Fibroblast of the conjunctiva (primary cell): Measurements from ENCODE around the gene SLC25A41.

Experiments
- DNase-seq: peaks from one replicate; pipeline ENCODE4 v3.0.0-alpha.2; 2010; ENCODE audit warnings: low read depth

The SLC25A41 gene

DNA sequence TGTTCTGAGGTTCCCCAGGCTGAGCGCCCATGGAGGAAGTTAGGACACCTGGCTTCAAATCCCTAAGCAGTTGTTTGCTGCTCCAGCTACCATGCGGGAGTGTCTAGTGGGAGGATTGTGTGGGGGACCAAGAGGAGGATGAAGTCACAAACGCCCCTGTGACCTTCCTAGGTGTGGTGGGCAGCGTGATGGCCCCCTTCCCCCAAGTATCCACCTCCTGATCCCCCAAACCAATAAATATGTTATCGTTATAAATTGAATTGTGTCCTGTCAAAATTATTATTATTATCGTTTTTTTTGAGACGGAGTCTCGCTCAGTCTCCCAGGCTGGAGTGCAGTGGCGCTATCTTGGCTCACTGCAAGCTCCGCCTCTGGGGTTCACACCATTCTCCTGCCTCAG is at the start of gene SLC25A41:
Gene SLC25A41 (minus strand): TSS at position 101 of the 400 bp plus-strand sequence. CDS start 70 bp downstream, at position 31.
- no peak for DNase-seq

DNA sequence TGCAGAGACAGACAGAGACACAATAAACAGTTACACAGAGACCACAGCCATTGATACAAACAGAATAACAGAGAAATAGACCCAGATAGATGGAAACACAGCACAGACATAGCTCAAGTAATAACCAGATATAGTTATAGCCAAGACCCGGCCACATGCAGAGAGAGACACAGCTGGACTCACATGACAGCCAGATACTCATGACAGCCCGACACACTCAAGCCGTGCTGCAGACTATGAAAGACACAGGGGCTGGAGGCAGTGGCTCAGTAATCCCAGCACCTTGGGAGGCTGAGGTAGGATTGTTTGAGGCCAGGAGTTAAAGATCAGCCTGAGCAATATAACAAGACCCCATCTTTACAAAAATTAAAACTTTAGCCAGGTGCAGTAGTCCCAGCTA is 49.7 kb upstream of the SLC25A41 start:
- DNase-seq = no peak

DNA sequence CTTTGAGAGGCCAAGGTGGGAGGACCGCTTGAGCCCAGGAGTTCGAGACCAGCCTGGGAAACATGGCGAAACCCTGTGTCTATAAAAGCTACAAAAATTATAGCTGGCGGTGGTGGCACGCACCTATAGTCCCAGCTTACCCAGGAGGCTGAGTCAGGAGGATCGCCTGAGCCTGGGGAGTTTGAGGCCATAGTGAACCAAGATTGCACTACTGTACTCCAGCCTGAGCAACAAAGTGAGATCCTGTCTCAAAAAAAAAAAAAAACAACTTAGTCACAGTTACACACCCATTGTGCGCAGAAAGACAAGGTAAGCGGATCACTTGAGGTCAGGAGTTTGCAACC is 48.8 kb upstream of the SLC25A41 start:
- no peak for DNase-seq

DNA sequence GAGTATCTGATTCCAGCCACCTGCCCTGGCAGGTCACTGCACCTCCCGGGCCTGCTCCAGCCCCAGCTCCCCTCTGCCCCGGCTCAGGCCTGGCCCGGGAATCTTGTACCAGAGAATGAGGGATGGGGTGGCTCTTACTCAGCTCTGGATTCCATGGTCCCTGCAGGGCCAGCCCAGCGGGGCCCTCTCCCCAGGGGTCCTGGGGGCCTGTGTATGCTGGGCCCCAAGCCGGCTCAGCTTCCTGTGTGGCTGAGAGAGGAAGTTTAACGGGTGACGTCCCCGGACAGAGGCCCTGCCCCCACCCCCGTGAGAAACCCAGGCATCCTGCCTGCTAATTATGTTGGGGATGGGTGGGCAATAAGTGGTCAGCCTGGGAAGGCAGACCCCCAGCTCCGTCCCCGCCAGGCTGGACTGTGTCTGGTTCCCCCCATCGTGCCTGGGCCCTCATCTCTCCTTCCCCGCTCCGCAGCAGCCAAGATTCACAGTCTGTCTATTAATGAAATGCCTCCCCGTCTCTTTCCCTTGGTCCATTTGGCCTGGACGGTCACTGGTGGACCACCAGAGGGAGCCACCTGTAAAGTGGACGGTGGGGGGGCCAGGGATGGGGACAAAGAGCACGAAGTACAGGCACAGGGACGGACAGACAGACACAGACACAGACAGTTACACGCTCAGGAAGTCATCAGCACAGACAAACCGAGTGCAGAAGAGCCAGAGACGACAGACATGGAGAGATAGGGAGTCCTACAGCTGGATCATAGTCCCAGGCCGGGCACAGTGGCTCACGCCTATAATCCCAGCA is 48.2 kb upstream of the SLC25A41 start, which contains the start of gene DENND1C:
Gene DENND1C (minus strand): TSS at position 247 of the 802 bp plus-strand sequence. CDS start 92 bp downstream, at position 155.
- no peak for DNase-seq

DNA sequence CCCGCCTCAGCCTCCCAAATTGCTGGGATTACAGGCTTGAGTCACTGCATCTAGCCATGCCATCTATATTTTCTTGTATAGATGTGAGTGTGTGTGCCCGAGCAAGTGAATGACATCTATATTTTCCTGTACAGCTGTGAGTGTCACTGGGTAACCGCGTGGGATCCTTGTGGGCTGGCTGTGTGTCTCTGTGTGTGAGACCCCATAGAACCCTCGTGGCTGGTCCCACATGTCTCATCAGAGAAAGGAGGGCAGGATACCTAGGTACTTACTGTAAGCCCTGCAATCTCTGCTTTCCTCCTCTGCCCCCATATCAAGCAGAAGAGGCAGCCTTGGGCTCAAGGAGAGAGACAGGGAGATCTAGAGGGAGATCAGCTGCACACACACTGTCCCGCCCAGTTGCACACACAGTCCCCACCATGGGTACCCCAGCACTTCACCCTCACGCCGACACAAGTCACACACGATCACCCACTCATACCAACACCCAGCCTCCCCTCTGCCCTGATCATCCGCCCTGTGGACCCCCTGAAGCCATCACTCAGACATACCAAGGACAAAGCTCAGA is 47.4 kb upstream of the SLC25A41 start:
- no peak for DNase-seq

DNA sequence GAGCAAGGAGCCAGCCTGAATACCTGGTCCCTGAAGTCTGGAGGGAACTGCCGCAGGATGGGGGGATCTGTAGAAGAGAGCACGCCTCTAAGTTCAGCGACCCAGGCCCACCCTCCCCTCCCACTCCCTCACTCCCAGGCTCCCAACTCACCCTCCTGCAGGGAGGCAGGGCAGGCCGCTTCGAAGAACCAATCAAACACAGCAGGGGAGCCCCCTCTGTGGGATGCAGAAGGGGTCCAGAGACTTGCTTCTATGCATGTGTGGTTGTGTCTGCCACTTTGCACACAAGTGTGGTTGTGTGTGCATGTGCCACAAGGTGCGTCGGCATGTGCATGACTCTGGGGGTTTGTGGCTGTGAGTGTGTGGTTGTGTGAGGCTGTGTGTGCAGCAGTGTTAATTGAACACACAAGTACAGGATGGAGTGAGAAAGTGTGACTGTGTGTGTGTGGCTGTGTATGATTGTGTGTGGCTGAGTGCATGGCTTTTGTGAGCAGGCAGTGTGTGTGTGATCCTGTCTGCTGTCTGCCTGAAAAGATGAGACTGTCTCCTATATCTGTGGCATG is 46.4 kb upstream of the SLC25A41 start:
- no peak for DNase-seq

DNA sequence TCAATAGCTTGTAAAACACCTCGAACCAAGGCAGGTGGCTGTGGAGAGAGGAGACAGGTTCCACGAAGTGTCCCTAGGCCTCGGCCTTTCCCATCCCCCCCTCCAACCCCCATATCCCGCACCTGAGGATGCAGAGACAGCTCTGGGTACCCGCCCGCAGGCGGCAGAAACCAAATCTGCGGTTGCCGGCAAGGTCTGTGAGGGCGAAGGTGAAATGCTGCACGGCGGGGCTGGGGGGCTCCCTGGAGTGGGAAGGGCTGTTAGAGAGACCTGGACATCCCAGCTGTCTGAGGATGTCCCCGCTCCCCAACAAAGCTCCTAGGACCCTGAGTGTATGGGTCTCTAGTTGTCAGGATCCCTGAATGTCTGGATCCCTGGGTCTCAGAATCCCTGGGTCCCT is 45.3 kb upstream of the SLC25A41 start:
- DNase-seq = no peak

DNA sequence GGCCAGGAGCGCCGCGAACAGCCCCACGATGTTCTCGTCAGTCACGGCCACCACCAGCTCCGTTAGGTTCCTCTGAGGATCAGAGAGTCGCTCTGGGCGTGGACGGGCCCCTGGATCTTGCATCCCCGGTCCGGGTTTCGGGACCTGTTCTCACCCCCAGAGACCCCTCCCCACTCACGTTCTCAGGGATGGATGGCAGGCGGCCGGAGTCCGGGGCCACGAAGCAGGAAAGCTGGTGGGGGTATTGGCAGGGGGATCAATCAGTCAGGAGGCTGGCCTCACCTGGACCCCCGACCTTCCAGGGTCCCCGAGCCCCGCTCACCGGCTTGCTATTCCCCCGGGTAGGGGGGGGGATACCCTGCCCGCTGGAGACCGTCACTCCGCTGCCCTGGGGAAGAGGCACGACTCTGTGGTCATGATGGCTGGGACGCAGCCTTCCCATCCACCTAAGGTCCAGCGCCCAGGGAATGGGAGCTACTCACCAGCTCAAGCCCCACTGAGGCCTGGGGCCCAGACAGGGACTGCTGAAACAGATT is 43.4 kb upstream of the SLC25A41 start:
- DNase-seq = no peak

DNA sequence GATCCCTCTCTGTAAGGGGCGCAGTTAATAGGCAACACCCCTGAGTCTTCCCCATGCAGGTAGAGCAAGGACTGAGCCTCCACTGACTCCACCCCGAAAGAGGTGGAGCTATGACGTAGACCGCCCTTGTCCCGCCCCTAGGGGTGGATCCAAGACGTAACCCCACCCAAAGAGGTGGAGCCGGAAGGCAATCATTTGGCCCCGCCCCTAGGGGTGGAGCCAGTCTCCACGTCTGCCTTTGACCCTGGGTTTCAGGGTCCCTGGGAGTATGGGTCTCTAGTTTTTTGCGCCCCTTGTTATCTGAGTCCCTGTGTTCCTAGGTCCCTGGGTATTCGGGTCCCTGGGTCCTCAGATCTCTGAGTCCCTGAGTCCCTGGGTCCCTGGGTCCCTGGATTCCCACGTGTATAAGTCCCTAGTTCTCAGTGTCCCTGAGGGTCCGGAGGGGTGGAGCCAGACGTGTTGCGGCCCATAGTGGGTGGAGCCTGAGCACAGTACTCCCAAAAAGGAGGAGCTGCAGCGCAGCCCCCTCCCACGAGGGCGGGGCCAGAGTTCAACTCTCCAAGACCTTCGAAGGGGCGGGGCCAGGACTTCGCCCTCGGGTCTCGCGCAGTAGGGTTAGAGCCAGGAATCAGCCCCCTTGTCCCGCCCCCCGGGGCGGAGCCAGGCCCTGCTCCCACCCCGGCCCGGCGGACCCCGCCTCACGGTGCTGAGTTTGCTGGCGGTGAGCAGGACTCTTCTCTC is 42.8 kb upstream of the SLC25A41 start:
- DNase-seq = peak; percentile 9

DNA sequence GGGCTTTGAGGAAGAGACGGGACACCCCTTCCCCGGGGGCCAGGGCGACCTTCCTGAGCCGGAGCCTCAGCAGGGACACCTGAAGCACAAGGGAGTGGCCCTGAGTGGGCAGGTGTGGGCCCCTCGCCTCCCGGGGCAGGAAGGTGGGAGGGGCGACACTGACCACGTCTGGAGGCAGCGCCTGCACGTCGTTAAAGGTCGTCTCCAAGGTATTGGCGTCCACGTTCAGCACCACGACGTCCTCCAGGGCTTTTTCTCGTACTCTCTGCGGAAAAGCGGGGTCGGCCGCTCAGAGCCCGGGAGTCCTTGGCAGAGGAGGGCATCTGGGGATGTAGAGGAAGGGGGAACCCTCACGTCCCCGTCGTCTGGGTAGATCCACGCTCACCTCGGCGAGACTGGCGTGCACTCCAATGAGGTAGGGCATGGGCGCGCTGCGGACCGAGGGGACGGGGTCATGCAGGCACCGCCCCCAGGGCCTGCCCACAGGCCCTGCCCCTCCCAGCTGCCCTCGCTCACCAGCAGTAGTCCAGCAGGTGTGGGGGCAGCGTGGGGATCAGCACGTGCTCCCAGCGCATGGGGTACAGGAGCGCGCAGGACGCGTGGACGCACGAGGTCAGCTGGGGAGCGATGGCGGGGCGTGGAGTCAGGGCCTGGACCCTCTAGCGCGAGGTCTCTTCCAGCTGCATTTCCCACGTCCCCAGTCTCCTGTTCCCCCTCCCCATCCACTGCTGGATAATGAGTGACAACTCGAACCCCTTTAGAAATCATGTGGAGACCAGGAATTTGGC is 42.0 kb upstream of the SLC25A41 start:
- no peak for DNase-seq

DNA sequence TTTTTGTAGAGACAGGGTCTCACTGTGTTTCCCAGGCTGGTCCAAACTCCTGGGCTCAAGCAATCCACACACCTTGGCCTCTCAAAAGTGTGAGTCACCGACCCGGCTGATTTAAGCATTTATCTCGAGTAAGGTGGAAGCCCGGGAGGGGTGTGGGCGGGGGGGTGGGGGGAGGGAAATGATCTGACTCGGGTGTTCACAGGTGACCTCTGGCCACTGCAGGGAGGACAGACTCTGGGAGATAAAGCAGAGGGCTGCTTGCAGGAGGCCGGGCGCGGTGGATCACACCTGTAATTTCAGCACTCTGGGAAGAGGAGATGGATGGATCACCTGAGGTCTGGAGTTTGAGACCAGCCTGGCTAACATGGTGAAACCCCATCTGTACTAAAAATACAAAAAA is 40.1 kb upstream of the SLC25A41 start:
- no peak for DNase-seq

DNA sequence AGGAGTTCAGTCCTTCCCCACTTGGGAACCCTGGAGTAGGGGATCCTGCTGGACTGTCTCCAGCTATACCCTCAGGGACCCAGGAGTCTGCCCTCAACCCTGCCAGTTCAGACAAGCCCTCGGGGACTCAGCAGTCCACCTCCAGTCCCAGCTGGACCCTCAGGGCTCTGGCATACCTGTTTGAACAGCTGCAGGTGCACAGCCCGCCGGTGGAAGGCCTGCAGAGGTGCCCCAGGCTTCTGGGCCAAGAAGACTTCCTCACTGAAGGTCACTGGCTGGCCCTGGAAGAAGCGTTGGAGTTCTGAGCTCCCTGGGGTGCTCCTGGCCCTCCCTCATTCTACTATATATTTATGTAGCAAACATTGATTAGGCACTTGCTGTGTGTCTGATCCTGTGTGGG is 39.1 kb upstream of the SLC25A41 start:
- DNase-seq = no peak

DNA sequence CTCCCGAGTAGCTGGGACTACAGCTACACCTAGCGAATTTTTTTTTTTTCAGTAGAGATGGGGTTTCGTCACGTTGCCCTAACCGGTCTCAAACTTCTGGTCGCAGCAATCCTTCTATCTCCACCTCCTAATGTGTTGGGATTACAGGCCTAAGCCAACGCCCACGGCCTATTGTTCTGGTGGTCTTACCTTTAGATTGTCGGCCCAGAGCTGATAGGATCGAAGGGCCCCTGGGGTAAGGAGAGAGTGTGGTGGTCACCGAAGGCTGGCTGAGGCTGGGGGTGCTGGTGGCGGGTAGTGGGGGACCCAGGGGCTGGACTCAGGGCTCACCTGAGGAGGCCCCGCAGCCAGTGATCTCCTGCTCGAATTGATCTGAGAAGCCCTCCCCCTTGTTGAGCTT is 37.5 kb upstream of the SLC25A41 start:
- DNase-seq = no peak

DNA sequence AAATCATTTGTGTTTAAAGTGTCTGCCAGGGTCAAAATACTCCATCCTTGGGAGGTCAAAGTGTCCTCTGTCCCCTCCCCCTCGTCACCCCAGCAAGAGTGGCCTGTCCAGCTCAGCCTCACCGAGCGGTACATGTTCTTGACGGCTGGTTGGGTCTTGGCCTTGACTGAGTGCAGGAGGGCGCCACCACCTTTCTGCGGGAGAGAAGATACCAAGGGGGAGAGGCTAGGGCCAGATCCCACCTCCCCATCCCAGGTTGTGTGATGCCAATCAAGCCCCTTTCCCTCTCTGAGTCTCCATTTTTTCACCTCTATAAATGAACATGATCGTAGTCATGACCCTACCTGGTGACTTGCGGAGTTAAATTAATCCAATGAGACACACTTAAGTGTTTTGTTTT is 36.6 kb upstream of the SLC25A41 start:
- DNase-seq = no peak

DNA sequence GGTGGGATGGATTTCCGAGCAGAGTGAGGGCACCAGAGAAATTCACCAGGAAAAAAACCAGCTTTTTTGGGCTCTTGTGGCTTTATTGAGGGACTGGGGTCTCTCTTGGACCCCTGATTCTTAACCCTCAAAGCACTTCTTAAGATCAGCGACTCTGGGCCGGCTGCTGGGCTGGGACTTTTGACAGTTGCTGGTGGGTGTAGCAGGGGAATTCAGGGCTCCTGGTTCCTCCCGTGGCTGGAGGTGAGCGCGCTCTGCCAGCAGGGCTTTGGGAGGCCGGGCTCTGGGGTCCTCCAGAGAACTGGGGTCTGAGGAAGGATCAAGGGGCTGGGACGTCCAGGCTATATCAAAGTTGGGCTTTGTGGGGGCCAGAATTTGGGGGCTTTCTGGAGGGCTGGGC is 33.8 kb upstream of the SLC25A41 start:
- no peak for DNase-seq

DNA sequence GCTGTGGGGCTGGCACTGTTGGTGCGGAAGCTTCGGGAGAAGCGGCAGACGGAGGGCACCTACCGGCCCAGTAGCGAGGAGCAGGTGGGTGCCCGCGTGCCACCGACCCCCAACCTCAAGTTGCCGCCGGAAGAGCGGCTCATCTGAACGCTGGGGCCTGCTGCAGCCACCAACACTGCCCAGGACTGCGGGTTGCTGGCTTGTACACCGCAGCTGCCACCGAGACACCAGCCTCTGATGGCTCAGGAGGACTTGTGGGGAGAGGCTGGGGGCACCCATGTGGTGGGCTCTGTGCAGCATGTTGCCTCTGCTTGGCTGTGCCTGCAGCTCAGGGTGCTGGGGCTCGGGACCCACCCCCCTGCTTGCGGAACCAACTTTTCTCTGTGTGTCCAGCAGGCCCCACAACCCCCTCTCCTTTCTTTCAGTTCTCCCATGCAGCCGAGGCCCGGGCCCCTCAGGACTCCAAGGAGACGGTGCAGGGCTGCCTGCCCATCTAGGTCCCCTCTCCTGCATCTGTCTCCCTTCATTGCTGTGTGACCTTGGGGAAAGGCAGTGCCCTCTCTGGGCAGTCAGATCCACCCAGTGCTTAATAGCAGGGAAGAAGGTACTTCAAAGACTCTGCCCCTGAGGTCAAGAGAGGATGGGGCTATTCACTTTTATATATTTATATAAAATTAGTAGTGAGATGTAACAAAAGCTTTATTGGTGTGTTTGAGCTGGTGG is 33.1 kb upstream of the SLC25A41 start:
- no peak for DNase-seq

DNA sequence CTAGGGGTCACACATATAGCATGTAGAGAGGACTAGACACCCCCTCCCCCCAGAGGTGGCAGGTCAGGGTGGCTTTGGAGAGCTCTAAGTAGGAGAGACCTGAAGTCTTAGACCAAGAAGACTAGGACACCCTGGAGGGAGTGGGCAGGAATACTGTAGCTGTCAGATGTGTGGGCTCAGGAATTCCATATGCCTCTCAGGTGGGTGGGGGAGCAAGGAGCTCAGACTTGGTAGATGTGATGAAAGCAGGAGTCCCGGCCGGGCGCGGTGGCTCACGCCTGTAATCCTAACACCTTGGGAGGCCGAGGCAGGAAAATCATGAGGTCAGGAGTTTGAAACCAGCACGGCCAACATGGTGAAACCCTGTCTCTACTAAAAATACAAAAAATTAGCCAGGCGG is 32.1 kb upstream of the SLC25A41 start:
- no peak for DNase-seq

DNA sequence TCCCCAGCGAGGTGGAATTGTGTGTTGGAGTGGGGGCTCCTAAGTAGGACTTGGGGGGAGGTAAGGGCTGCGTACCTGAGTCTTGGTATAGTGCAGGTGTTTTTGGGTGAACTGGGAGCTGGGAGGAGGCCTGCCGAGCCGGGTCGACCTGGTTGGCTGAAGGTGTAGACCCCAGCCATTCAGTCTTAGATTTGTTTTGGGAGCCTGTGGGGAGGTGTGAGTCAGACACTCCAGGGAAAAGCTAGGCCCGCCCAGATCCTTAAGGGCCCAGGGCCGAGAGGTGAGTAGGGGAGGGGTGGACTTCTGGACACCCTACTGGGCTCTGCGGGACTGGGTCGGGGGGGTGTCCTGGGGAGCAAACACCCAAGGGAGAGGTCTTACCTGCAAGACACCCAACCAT is 31.4 kb upstream of the SLC25A41 start:
- DNase-seq = no peak

DNA sequence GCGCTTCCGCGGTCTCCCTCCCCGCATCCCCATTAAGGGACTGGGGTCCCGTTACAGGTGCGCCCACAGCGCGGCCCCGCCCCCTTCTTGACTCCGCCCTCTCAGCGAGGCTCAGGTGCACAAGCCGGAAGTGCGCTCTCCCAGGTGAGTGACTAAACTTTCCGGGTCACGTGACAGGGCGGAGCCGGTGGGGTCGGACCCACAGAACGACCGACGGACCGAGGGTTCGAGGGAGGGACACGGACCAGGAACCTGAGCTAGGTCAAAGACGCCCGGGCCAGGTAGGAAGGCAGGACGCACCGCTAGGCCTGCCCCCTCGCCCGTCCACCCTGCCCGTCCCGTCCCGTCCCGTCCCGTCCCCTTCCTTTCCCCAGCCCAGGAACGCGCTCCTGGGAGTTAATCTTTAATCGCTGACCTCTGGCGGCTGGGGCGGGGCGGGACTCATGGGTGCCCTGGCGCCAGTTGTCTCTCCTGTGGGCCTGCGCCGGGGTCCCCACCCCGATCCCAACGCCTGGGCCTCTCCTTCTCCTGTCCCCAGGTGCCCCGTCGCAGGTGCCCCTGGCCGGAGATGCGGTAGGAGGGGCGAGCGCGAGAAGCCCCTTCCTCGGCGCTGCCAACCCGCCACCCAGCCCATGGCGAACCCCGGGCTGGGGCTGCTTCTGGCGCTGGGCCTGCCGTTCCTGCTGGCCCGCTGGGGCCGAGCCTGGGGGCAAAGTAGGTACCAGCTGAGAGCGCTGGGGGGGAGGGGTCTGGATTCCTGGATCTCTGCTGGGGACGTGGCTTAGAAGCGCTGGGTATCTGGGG is 30.7 kb upstream of the SLC25A41 start, which contains the start of gene CRB3:
Gene CRB3 (plus strand): TSS at position 202 of the 804 bp plus-strand sequence. CDS start 431 bp downstream, at position 633.
- DNase-seq = no peak
